HG03439 (cell line): ENCODE results near the gene AGAP1.

Experiments
- ATAC-seq: cut with Tn5 transposase; IDR thresholded peaks from one replicate; pipeline ENCODE4 v1.9.1; 2021; ENCODE audit warnings: mild to moderate bottlenecking, moderate library complexity; ENCODE audit not compliant: unreplicated experiment

The AGAP1 gene

GRCh38 chr2:235831755-235832154 lies 337.9 kb downstream of the AGAP1 start:
- ATAC-seq, result no peak

GRCh38 chr2:235832941-235833340 lies 339.1 kb downstream of the AGAP1 start:
- no peak for ATAC-seq

DNA sequence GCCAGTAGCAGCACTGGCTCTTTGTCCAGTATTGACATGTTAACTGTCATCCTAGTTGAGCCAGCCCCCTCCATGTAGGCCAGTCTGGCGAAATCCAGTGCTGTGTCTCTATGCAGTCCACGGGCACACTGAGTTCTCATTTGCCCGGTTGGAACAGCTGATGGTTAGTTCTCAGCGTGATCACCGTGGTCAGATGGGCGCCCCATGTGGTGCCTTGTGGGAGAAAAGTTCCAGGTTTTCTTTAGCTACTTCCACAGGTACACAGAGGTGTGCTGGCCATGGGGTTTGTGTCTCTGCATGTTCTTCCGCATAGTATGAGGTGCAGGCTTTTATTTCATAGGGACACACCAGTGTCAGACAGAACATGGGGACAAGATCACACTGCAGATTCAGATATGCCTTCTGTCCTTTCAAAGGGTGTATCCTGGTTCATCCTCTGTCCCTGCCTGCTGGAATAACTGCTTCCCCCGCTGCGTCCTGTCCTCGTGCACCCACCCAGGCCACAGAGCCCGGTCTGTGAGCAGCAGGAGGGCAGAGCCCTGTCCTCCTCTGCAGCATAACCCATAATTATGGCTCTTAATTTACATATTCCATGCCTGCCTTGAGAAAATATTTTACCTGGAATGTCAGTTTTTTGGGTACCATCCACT lies 340.3 kb downstream of the AGAP1 start:
- ATAC-seq, result no peak

- no peak for ATAC-seq
Measured at GRCh38 chr2:235834781-235835180, 340.9 kb downstream of the AGAP1 start.

GRCh38 chr2:235835810-235836209 lies 342.0 kb downstream of the AGAP1 start:
- ATAC-seq, result no peak

- ATAC-seq, result no peak
Measured at GRCh38 chr2:235836491-235836911, 342.7 kb downstream of the AGAP1 start.

DNA sequence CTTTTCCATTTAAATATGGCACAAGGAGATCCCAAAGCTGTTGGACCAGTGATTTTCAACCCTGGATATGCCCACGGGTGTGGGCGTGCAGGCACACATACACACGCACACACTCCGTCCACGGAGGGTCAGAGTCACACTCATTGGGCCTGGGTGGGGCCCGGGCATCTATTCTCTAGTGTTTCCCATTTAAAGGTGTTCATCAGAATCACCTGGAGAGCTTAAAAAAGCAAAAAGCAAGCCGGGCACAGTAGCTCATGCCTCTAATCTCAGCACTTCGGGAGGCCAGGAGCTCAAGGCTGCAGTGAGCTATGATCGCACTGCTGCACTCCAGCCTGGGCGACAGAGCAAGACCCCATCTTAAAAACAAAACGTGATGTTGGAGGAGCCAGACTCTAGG lies 345.4 kb downstream of the AGAP1 start:
- ATAC-seq, result no peak

DNA sequence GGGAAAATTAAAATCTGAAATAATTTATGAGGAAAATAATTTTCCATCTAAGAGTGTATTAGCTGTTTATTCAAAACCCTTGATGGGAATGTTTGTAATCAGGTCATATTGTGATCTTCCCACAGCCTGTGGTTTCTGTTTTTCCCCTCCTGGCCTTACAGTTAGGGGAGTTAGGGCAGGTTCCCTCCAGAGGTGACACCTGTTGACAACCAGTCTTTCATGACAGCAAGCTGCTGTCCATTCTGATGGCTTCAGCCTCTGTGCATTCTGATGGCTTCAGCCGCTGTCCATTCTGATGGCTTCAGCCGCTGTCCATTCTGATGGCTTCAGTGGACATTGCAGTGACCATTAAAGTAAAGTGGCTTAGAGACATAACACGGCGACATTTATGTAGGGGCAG lies 346.1 kb downstream of the AGAP1 start:
- ATAC-seq, result no peak

GRCh38 chr2:235841863-235842262 lies 348.0 kb downstream of the AGAP1 start:
- no peak for ATAC-seq

GRCh38 chr2:235842941-235843340 lies 349.1 kb downstream of the AGAP1 start:
- ATAC-seq, result no peak

GRCh38 chr2:235843591-235844395 lies 349.9 kb downstream of the AGAP1 start:
- no peak for ATAC-seq

GRCh38 chr2:235844561-235844960 lies 350.7 kb downstream of the AGAP1 start:
- ATAC-seq, result no peak

GRCh38 chr2:235845245-235845644 lies 351.4 kb downstream of the AGAP1 start:
- ATAC-seq, result no peak

DNA sequence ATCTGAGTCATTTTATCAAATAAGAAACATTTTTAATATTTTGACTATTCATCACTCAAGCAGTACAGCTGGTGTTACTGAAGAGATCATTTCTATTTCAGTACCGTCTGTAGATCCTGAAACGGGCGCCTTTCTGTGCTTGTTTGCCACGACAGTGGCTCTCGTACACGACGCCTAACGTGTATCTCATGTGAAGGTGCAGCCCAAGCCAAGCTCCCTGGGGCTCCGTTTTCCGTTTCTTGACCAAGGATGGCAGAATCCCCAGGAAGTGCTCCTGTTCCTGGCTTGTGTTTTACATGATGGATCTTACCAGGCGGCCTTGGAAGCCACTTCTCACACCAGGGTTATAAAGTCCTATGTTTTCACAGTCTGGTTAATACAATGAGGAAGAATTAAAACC lies 353.7 kb downstream of the AGAP1 start:
- no peak for ATAC-seq

DNA sequence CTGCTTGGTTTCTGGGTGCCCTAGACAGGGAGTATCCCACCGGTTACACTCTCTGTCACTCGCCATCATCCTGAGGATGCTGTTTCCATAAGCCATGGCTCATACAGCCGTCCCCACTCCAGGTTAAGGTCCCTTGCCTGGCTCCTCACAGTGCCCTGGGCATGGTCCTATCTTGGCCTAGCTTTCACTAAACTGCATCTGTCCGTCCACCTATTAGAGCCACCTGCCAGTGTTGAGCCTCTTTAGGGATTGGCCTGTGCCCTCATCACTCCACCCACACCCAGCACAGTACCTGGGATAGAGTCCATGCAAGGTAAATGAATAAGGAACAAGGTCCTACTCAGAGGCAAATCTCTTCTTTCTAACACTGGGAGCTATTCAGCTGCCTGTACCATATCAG lies 354.2 kb downstream of the AGAP1 start:
- ATAC-seq, result no peak

DNA sequence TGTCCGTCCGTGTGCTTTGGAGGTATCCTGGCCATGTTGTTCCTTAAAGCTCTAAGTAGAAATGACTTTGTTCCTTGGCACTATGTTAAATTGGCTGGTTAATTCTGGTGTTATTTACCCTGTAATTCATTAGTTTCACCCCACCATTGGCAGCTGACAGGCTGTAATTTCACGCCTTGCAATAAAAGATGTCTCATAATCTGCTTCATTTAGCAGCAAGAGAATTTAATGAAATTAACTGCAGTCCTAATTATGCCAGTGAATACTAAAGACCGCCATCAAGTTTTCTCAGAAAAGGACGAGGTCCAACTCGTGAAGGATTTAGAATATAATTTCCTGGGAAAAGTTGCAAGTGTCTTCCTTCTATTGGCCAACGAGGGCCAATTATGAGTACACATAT lies 355.1 kb downstream of the AGAP1 start:
- ATAC-seq, result no peak

GRCh38 chr2:235849489-235849888 lies 355.6 kb downstream of the AGAP1 start:
- no peak for ATAC-seq

DNA sequence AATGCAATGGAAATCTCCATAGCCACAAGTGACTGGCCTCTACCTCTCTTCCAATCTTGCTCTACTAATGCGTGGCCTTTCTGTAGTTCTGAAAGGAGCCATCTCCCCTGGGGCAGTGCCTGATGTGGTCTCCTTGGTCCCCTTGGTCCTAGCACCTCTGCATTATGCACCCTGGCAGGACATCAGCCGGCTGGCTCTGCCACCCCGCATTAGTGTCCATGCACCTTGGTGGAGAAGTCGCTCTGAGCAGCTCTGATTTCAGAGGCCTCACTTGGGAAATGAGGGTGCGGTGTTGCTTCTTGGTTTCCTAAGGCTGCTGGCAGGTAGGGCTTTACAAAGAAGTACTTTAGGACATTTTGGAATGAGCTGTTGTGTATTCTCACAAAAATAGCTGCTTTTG lies 356.4 kb downstream of the AGAP1 start:
- ATAC-seq, result no peak

GRCh38 chr2:235850771-235851551 lies 357.1 kb downstream of the AGAP1 start:
- no peak for ATAC-seq

- ATAC-seq, result no peak
Measured at GRCh38 chr2:235851828-235852525, 358.1 kb downstream of the AGAP1 start.

GRCh38 chr2:235852526-235852920 lies 358.7 kb downstream of the AGAP1 start:
- ATAC-seq, result no peak
